GM19395 (cell line): ENCODE data around the gene CIZ1.
A peak's percentile ranks its signal among the peaks of the same experiment; 100 is the strongest.

Experiments
- ATAC-seq: cut with Tn5 transposase; IDR thresholded peaks from one replicate; pipeline ENCODE4 v1.9.1; 2021; ENCODE audit warnings: mild to moderate bottlenecking, moderate library complexity; ENCODE audit not compliant: unreplicated experiment

The CIZ1 gene

GRCh38 chr9:128213746-128214497, 22.6 kb upstream of the CIZ1 start:
- no peak for ATAC-seq

- ATAC-seq, result no peak
Measured at GRCh38 chr9:128211981-128212281, 20.6 kb upstream of the CIZ1 start.

GRCh38 chr9:128211186-128211980, 20.0 kb upstream of the CIZ1 start:
- ATAC-seq, result no peak

GRCh38 chr9:128208946-128209669, 17.7 kb upstream of the CIZ1 start:
- ATAC-seq, result no peak

GRCh38 chr9:128208386-128208785, 17.0 kb upstream of the CIZ1 start:
- ATAC-seq, result no peak

GRCh38 chr9:128206916-128207910, 15.8 kb upstream of the CIZ1 start:
- ATAC-seq, result no peak

- no peak for ATAC-seq
Measured at GRCh38 chr9:128206484-128206883, 15.1 kb upstream of the CIZ1 start.

- ATAC-seq, result no peak
Measured at GRCh38 chr9:128205296-128205944, 14.0 kb upstream of the CIZ1 start.

GRCh38 chr9:128204858-128205257, 13.5 kb upstream of the CIZ1 start:
- ATAC-seq, result no peak

GRCh38 chr9:128203707-128204551, 12.6 kb upstream of the CIZ1 start:
- ATAC-seq, result no peak

GRCh38 chr9:128203024-128203706, 11.8 kb upstream of the CIZ1 start, which contains the start of gene DNM1:
Gene DNM1, plus strand, starts transcription at chr9:128203379. Its CDS starts 92 bp downstream, at chr9:128203471.
- peak; percentile 65 for ATAC-seq

GRCh38 chr9:128202648-128203023, 11.3 kb upstream of the CIZ1 start:
- no peak for ATAC-seq

GRCh38 chr9:128201441-128202369, 10.3 kb upstream of the CIZ1 start:
- no peak for ATAC-seq

GRCh38 chr9:128193469-128194096, 2.2 kb upstream of the CIZ1 start:
- no peak for ATAC-seq

- ATAC-seq, result no peak
Measured at GRCh38 chr9:128192601-128193371, 1.4 kb upstream of the CIZ1 start.
